ENCODE results near the gene MEIS3.
"Not testable (repeated sequence)": the region's sequence is repeated elsewhere in the genome, so short reads cannot be mapped to it uniquely, and the experiment has no call there.

GRCh38 chr19:47388721-47389120 is 30.6 kb downstream of the MEIS3 start:
- not testable (repeated sequence) for TF ChIP-seq CTCF (conservative IDR thresholded peaks at IDR 0.05); EZH2 (IDR thresholded peaks at IDR 0.05; ENCODE audit: low read depth)

Data from PC-9 (cell line).